ENCODE results near the gene ERCC6L2. TPM values are rescaled to one million over a fixed set of nuclear protein-coding genes. Genes with fewer than 3 reads are reported as not detected.

ERCC6L2 gene
- total and polyA plus RNA-seq, 2 donors (not counting 3 experiments of a cell fraction or from before 2014, with no cell fraction given): 4.7 to 31.8 TPM

DNA sequence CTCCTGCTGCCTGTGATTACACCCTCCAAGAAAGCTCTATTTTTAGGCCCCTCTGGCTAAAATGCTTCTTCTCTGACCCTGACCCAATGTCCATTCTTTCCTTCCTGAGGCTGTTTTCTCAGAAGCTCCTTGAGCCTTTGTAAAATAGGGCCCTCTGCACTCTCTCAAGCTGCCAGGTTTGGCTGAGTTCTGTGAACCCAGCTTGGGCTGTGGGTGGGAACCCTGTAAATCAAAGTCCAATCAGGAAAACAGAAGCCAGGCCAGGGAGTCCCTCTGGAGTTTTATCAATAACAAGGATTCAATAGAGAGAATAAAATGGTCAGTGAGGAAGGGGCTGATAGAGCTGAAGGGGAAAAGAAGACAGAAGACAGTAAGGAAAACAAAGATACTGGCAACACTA is 43.7 kb upstream of the ERCC6L2 start:
- Histone ChIP-seq H3K4me1 (ENCODE audit: control insufficient read depth, extremely low read depth, insufficient read depth, low read length) (no peaks in the 10 kb centered on the region), H3K9me1 (replicated peaks; ENCODE audit: control insufficient read depth, extremely low read depth, insufficient read depth, low read length) (no peaks in the 10 kb centered on the region), H4K20me1 (replicated peaks; ENCODE audit: control insufficient read depth, extremely low read depth, insufficient read depth, low read length) (no peaks in the 10 kb centered on the region), H3K27ac (ENCODE audit: insufficient read depth, low read depth, low read length) (no peak overlapping the region), H3K27me3 (ENCODE audit: control insufficient read depth in 2 of 2, insufficient read depth in 2 of 2, low read length in 2 of 2) (no peaks in the 10 kb centered on the region), H3K4me2 (ENCODE audit: insufficient read depth, low read length) (no peak overlapping the region), H3K79me2 (ENCODE audit: control insufficient read depth, insufficient read depth, low read length) (no peaks in the 10 kb centered on the region), H3K36me3 (ENCODE audit: control insufficient read depth in 2 of 2, extremely low read depth in 1 of 2, insufficient read depth in 2 of 2, low read length in 2 of 2) (no peaks in the 10 kb centered on the region), H2AFZ (ENCODE audit: low read depth, low read length) (no peak overlapping the region), H3K9ac (replicated peaks; ENCODE audit: extremely low read depth, insufficient read depth, low read length) (no peak overlapping the region), H3K9me3 (replicated peaks; ENCODE audit: control insufficient read depth, insufficient read depth, low read length) (no peaks in the 10 kb centered on the region), H3K4me3 (replicated peaks in 1 of 3; ENCODE audit: insufficient read depth in 1 of 3, low read depth in 1 of 3, low read length in 3 of 3) (no peak overlapping the region)
- ChIA-PET POLR2A (interaction anchor here (0.5 kb wide), 1 partner anchor 12 kb away, joined by 6 read pairs; no protein-coding TSS in a partner anchor), CTCF (interaction anchor here (1.5 kb wide), 1 partner anchor 10 kb away, joined by 4 read pairs; no protein-coding TSS in a partner anchor)
- no peak for TF ChIP-seq MYC (IDR thresholded peaks at IDR 0.05; ENCODE audit: low read depth, low read length)
- no peak for TF ChIP-seq EZH2 (IDR thresholded peaks at IDR 0.05; ENCODE audit: borderline replicate concordance, low read depth, low read length, severe bottlenecking)
- no peak for TF ChIP-seq GATA2 (IDR thresholded peaks at IDR 0.05; ENCODE audit: insufficient read depth, insufficient read length, low read depth, low read length)
- TF ChIP-seq, protein P1, sequence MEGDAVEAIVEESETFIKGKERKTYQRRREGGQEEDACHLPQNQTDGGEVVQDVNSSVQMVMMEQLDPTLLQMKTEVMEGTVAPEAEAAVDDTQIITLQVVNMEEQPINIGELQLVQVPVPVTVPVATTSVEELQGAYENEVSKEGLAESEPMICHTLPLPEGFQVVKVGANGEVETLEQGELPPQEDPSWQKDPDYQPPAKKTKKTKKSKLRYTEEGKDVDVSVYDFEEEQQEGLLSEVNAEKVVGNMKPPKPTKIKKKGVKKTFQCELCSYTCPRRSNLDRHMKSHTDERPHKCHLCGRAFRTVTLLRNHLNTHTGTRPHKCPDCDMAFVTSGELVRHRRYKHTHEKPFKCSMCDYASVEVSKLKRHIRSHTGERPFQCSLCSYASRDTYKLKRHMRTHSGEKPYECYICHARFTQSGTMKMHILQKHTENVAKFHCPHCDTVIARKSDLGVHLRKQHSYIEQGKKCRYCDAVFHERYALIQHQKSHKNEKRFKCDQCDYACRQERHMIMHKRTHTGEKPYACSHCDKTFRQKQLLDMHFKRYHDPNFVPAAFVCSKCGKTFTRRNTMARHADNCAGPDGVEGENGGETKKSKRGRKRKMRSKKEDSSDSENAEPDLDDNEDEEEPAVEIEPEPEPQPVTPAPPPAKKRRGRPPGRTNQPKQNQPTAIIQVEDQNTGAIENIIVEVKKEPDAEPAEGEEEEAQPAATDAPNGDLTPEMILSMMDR (IDR thresholded peaks at IDR 0.05; ENCODE audit: extremely low read depth in 1 of 2, insufficient read depth in 1 of 2, low read depth in 1 of 2, low read length in 2 of 2): no peak
- TF ChIP-seq POLR2A (IDR thresholded peaks at IDR 0.05; ENCODE audit: low read depth, low read length): no peak
- dilution Hi-C loops (cut with MboI; ENCODE audit: extremely low pct_ligation_motif_present, low sequenced_read_pairs): no loop called here
- intact Hi-C loops (cut with micrococcal nuclease): no loop called here
- BruUV-seq (replicated peaks): no TSS peak
- FAIRE-seq: no peak
- no peak for DNase-seq (ENCODE audit: low read depth, low spot score)

GRCh38 chr9:95833546-95834178 is 41.8 kb upstream of the ERCC6L2 start:
- CTCF ChIA-PET: interaction anchor here (1.0 to 1.5 kb wide), 3 partner anchors 8 to 106 kb away, joined by 3 to 4 read pairs (median 3); no protein-coding TSS in a partner anchor
- no TSS peak for BruUV-seq (replicated peaks)
- FAIRE-seq: no peak
- Histone ChIP-seq H4K20me1 (replicated peaks; ENCODE audit: control insufficient read depth, extremely low read depth, insufficient read depth, low read length) (no peaks in the 10 kb centered on the region), H3K4me3 (replicated peaks in 1 of 3; ENCODE audit: insufficient read depth in 1 of 3, low read depth in 1 of 3, low read length in 3 of 3) (no peak overlapping the region), H3K27ac (ENCODE audit: insufficient read depth, low read depth, low read length) (no peak overlapping the region), H3K79me2 (ENCODE audit: control insufficient read depth, insufficient read depth, low read length) (no peaks in the 10 kb centered on the region), H3K4me1 (ENCODE audit: control insufficient read depth, extremely low read depth, insufficient read depth, low read length) (no peaks in the 10 kb centered on the region), H3K4me2 (ENCODE audit: insufficient read depth, low read length) (no peak overlapping the region), H3K9me1 (replicated peaks; ENCODE audit: control insufficient read depth, extremely low read depth, insufficient read depth, low read length) (no peaks in the 10 kb centered on the region), H3K27me3 (ENCODE audit: control insufficient read depth in 2 of 2, insufficient read depth in 2 of 2, low read length in 2 of 2) (no peaks in the 10 kb centered on the region), H3K36me3 (ENCODE audit: control insufficient read depth in 2 of 2, extremely low read depth in 1 of 2, insufficient read depth in 2 of 2, low read length in 2 of 2) (no peaks in the 10 kb centered on the region), H2AFZ (ENCODE audit: low read depth, low read length) (no peak overlapping the region), H3K9ac (replicated peaks; ENCODE audit: extremely low read depth, insufficient read depth, low read length) (no peak overlapping the region), H3K9me3 (replicated peaks; ENCODE audit: control insufficient read depth, insufficient read depth, low read length) (no peaks in the 10 kb centered on the region)
- intact Hi-C loops (cut with micrococcal nuclease): no loop called here
- dilution Hi-C loops (cut with MboI; ENCODE audit: extremely low pct_ligation_motif_present, low sequenced_read_pairs): no loop called here
- TF ChIP-seq, protein P1 (IDR thresholded peaks at IDR 0.05; ENCODE audit: extremely low read depth in 1 of 2, insufficient read depth in 1 of 2, low read depth in 1 of 2, low read length in 2 of 2): no peak
- TF ChIP-seq JUN (IDR thresholded peaks at IDR 0.05; ENCODE audit: borderline replicate concordance, insufficient read depth, insufficient read length, low read depth): no peak
- no peak for TF ChIP-seq FOS (IDR thresholded peaks at IDR 0.05; ENCODE audit: borderline replicate concordance, insufficient read depth, low read length)
- TF ChIP-seq MAX (IDR thresholded peaks at IDR 0.05; ENCODE audit: insufficient read depth, insufficient read length): no peak
- no peak for TF ChIP-seq POLR2A (IDR thresholded peaks at IDR 0.05; ENCODE audit: low read depth, low read length)
- no peak for TF ChIP-seq POLR2AphosphoS5 (IDR thresholded peaks at IDR 0.05; ENCODE audit: insufficient read depth, low read depth, low read length)
- TF ChIP-seq EZH2 (IDR thresholded peaks at IDR 0.05; ENCODE audit: borderline replicate concordance, low read depth, low read length, severe bottlenecking): no peak
- TF ChIP-seq GATA2 (IDR thresholded peaks at IDR 0.05; ENCODE audit: insufficient read depth, insufficient read length, low read depth, low read length): no peak
- TF ChIP-seq MYC (IDR thresholded peaks at IDR 0.05; ENCODE audit: low read depth, low read length): no peak
- no peak for DNase-seq (ENCODE audit: low read depth, low spot score)
- POLR2A ChIA-PET: no interaction called here
